Bronchial epithelial cell (primary cell): ENCODE measurements around the gene DYSF. TPM values are rescaled to one million over a fixed set of nuclear protein-coding genes. Genes with fewer than 3 reads are reported as not detected.

Source experiments
- DNase-seq: peaks from one replicate; pipeline ENCODE4 v3.0.0-alpha.2; 2010; ENCODE audit warnings: low read depth
- FAIRE-seq: peaks from 2 replicates; lab custom pipeline; 2011; peaks lifted over from hg19 to GRCh38; lab: Jason Lieb, UNC
- H3K27me3 ChIP-seq: 2 replicates; pipeline ENCODE4 v1.5.1; 2011; ENCODE audit warnings: low read length; ENCODE audit not compliant: control insufficient read depth, insufficient read depth
- H3K36me3 ChIP-seq: 2 replicates; pipeline ENCODE4 v1.5.1; 2011; ENCODE audit warnings: low read length; ENCODE audit not compliant: control insufficient read depth, insufficient read depth
- H3K4me3 ChIP-seq: 2 replicates; pipeline ENCODE4 v1.5.1; 2011; ENCODE audit warnings: mild to moderate bottlenecking, low read depth, low read length, control low read depth
- CTCF ChIP-seq: IDR thresholded peaks from 2 replicates; pipeline ENCODE4 v1.5.1; 2011; ENCODE audit warnings: mild to moderate bottlenecking, moderate library complexity, low read length, control low read depth, inconsistent platforms; ENCODE audit not compliant: insufficient read depth, severe bottlenecking
- total RNA-seq: library from RNA; depleted of rRNA; stranded (reverse); fragments of >200 nt; gene quantifications from 2 replicates; pipeline ENCODE4 v1.2.1, GENCODE V29; 2014

DYSF gene
- total RNA-seq, 1 donor from 2014 or later, result under 0.01 TPM

DNA sequence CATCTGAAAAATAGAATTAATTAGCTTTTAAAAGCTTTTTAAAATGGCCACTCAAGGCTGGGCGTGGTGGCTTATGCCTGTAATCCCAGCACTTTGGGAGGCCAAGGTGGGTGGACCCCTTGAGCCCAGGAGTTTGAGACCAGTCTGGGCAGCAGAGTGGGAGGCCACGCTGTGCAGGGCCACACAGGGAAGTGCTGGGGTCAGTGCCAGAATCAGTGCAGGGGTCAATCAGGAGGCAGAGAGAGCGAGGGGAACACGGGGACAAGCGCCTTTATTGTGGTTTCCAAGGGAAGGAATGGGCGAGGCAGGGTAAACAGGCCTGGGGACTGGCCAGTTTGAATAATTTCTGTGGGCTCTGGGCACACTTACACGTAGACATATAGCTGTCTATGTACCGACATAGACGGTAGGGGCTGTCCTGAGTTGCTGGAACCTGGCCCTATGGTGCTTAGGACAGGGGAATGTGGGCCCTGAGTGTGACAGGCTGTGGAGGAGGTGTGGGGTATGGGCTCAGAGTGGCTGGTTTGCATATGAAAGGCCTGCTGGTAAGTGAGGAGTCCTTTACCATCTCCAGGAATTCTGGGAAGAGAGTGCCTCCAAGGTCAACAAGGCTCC is 42.9 kb downstream of the DYSF start:
- DNase-seq, result no peak
- H3K36me3 ChIP-seq, result no peaks in the 10 kb centered on the region
- no peaks in the 10 kb centered on the region for H3K27me3 ChIP-seq
- H3K4me3 ChIP-seq, result no peak overlapping the region
- TF ChIP-seq CTCF, result no peak
- FAIRE-seq, result no peak

- TF ChIP-seq CTCF, result no peak
- H3K4me3 ChIP-seq, result no peak overlapping the region
- H3K27me3 ChIP-seq, result no peaks in the 10 kb centered on the region
- H3K36me3 ChIP-seq, result no peaks in the 10 kb centered on the region
- peak; percentile 95 for FAIRE-seq
- DNase-seq, result peak; percentile 99
Measured at GRCh38 chr2:71498261-71498701, 44.9 kb downstream of the DYSF start.

DNA sequence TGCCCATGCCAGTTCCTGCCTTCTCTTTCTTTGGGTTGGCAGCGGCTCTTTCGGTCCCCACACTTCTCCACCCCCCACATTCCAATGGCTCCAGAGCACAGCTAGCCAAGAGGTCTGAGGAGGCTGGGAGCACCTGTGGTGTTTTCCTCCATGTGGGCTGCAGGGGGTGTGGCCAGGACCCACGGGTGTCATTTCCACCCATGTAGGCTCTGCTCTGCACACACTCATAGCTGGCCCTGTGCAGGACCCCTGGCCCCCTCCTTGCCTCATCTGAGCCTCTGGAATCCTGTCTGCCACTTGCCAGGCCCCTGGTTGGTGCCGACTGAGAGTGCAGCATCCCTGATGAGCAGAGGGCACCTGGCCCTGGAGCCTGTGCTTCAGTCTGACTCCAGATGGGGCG is 46.3 kb downstream of the DYSF start:
- TF ChIP-seq CTCF, result no peak
- no peak for FAIRE-seq
- no peak overlapping the region for H3K4me3 ChIP-seq

GRCh38 chr2:71500426-71501079 is 47.2 kb downstream of the DYSF start:
- no peak for TF ChIP-seq CTCF
- Histone ChIP-seq H3K4me3 (no peak overlapping the region), H3K27me3 (no peaks in the 10 kb centered on the region), H3K36me3 (no peaks in the 10 kb centered on the region)
- DNase-seq, result no peak
- no peak for FAIRE-seq

More for the DNA sequence above, 46.3 kb downstream of the DYSF start:
- no peak for DNase-seq
- Histone ChIP-seq H3K27me3 (no peaks in the 10 kb centered on the region), H3K36me3 (no peaks in the 10 kb centered on the region)

GRCh38 chr2:71502941-71503738 is 49.8 kb downstream of the DYSF start:
- peak; percentile 36 for FAIRE-seq
- DNase-seq, result no peak
- no peak for TF ChIP-seq CTCF
- Histone ChIP-seq H3K27me3 (no peaks in the 10 kb centered on the region), H3K4me3 (no peak overlapping the region), H3K36me3 (no peaks in the 10 kb centered on the region)
